Peyer's patch (tissue), 4 donors: ENCODE measurements around the gene ZXDC.

Experiments
- CTCF ChIP-seq, 6 experiments: fragments of 450-650 bp in 4 of 6; fragments of 200-600 bp in 2 of 6; sonication (generic) in 1 of 6; IDR thresholded peaks; one replicate each; pipeline ENCODE4 v1.5.1; 2017 to 2019; ENCODE audit warnings: antibody characterized with exemption in 6 of 6, mild to moderate bottlenecking in 3 of 6, moderate library complexity in 1 of 6
- POLR2A ChIP-seq, 2 donors: fragments of 450-650 bp; IDR thresholded peaks; one replicate each; pipeline ENCODE4 v1.5.1; 2017; ENCODE audit warnings: antibody characterized with exemption in 2 of 2, mild to moderate bottlenecking in 2 of 2, moderate library complexity in 2 of 2

DNA sequence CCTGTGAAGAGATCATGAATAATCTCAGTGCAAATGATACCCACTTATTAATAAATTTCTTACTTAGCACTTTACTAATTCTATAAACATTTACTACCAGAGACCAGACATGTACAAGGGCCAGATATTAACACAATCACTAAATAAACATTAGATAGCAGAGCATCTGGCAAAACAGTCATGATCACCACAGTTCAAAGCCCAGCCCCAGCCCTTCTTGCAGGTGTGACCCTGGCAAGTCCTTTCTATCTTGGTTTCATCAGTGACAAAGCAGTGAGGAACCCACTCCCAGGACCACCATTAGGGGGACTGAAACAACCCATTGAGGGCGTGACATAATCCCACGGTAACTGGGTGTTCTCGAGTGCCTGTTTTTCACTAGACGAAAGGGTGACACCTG lies 11.6 kb downstream of the ZXDC start:
- no peak for TF ChIP-seq CTCF (IDR thresholded peaks at IDR 0.05)
- no peak for TF ChIP-seq POLR2A (IDR thresholded peaks at IDR 0.05)
